Measurements from ENCODE around the gene CIITA. TPM values are rescaled to one million over a fixed set of nuclear protein-coding genes. Genes with fewer than 3 reads are reported as not detected.

CIITA gene
- total and polyA plus RNA-seq, 2 experiments from 2014 or later: 0.09 TPM; not detected in 1

- Histone ChIP-seq H4K20me1 (ENCODE audit: insufficient read depth) (no peaks in the 10 kb centered on the region), H3K27ac (no peak overlapping the region), H3K9ac (no peak overlapping the region), H3K4me2 (ENCODE audit: unreplicated experiment) (no peak overlapping the region), H3K79me2 (ENCODE audit: insufficient read depth) (no peaks in the 10 kb centered on the region), H3K9me2 (ENCODE audit: insufficient read depth) (no peaks in the 10 kb centered on the region), H3K4me1 (ENCODE audit: insufficient read depth) (peaks cover 9% of the 10 kb centered on the region; the same call in 1 of the 2 replicates), H3K27me3 (replicated peaks; ENCODE audit: insufficient read depth) (peaks cover 18% of the 10 kb centered on the region), H3K36me3 (ENCODE audit: low read depth) (no peaks in the 10 kb centered on the region), H3K4me3 (no peak overlapping the region), H3K9me3 (ENCODE audit: low read depth) (no peaks in the 10 kb centered on the region), H2AFZ (no peak overlapping the region), H3F3A (ENCODE audit: insufficient read depth) (no peaks in the 10 kb centered on the region)
- in situ Hi-C loops (cut with MboI): no loop called here
- DNase-seq: no peak
- 81 to 84% methylated on average over 10 of the region's 10 CpGs for WGBS, 2 experiments (ENCODE audit: low coverage in 1 of 2, low lambda C conversion rate in 2 of 2, missing lambda C conversion rate in 2 of 2)
- TF ChIP-seq EZH2 (IDR thresholded peaks at IDR 0.05; ENCODE audit: insufficient read depth, poor library complexity, severe bottlenecking): no peak
- TF ChIP-seq EZH2phosphoT487 (IDR thresholded peaks at IDR 0.05; ENCODE audit: insufficient read depth, low read depth): no peak
These were observed 3.8 kb downstream of the CIITA start for GRCh38 chr16:10880594-10881452.

- no peaks in the 10 kb centered on the region for H3K36me3 ChIP-seq (ENCODE audit: low read depth)
- 56 to 57% methylated on average over 7 of the region's 7 CpGs for WGBS, 2 experiments (ENCODE audit: low coverage in 1 of 2, low lambda C conversion rate in 2 of 2, missing lambda C conversion rate in 2 of 2)
- H3K4me3 ChIP-seq: no peak overlapping the region
- H3K27ac ChIP-seq: no peak overlapping the region
- no peak for DNase-seq
- no peaks in the 10 kb centered on the region for H4K20me1 ChIP-seq (ENCODE audit: insufficient read depth)
- H3K9me3 ChIP-seq (ENCODE audit: low read depth): no peaks in the 10 kb centered on the region
- H3K9ac ChIP-seq: no peak overlapping the region
- no peaks in the 10 kb centered on the region for H3K79me2 ChIP-seq (ENCODE audit: insufficient read depth)
- no peak overlapping the region for H3K4me2 ChIP-seq (ENCODE audit: unreplicated experiment)
- no peaks in the 10 kb centered on the region for H3K9me2 ChIP-seq (ENCODE audit: insufficient read depth)
- TF ChIP-seq EZH2 (IDR thresholded peaks at IDR 0.05; ENCODE audit: insufficient read depth, poor library complexity, severe bottlenecking): no peak
- no peak for TF ChIP-seq EZH2phosphoT487 (IDR thresholded peaks at IDR 0.05; ENCODE audit: insufficient read depth, low read depth)
- peaks cover 18% of the 10 kb centered on the region for H3K27me3 ChIP-seq (replicated peaks; ENCODE audit: insufficient read depth)
- H3K4me1 ChIP-seq (ENCODE audit: insufficient read depth): peaks cover 8% of the 10 kb centered on the region; the same call in 1 of the 2 replicates
- no peak overlapping the region for H2AFZ ChIP-seq
- in situ Hi-C loops (cut with MboI): no loop called here
- H3F3A ChIP-seq (ENCODE audit: insufficient read depth): no peaks in the 10 kb centered on the region
These were observed 4.6 kb downstream of the CIITA start for GRCh38 chr16:10881479-10882030.

- H3K9ac ChIP-seq: no peak overlapping the region
- no peaks in the 10 kb centered on the region for H3K9me2 ChIP-seq (ENCODE audit: insufficient read depth)
- no peaks in the 10 kb centered on the region for H3F3A ChIP-seq (ENCODE audit: insufficient read depth)
- no peak overlapping the region for H3K27ac ChIP-seq
- no peak overlapping the region for H2AFZ ChIP-seq
- TF ChIP-seq EZH2phosphoT487 (IDR thresholded peaks at IDR 0.05; ENCODE audit: insufficient read depth, low read depth) (no peak), EZH2 (IDR thresholded peaks at IDR 0.05; ENCODE audit: insufficient read depth, poor library complexity, severe bottlenecking) (no peak)
- H3K4me1 ChIP-seq (ENCODE audit: insufficient read depth): no peaks in the 10 kb centered on the region
- no peaks in the 10 kb centered on the region for H3K36me3 ChIP-seq (ENCODE audit: low read depth)
- H3K27me3 ChIP-seq (replicated peaks; ENCODE audit: insufficient read depth): peaks cover 18% of the 10 kb centered on the region
- no peaks in the 10 kb centered on the region for H3K9me3 ChIP-seq (ENCODE audit: low read depth)
- no peak overlapping the region for H3K4me2 ChIP-seq (ENCODE audit: unreplicated experiment)
- H3K4me3 ChIP-seq: no peak overlapping the region
- in situ Hi-C loops (cut with MboI): no loop called here
- 79 to 85% methylated on average over 7 of the region's 7 CpGs for WGBS, 2 experiments (ENCODE audit: low coverage in 1 of 2, low lambda C conversion rate in 2 of 2, missing lambda C conversion rate in 2 of 2)
- no peaks in the 10 kb centered on the region for H4K20me1 ChIP-seq (ENCODE audit: insufficient read depth)
- DNase-seq: no peak
- no peaks in the 10 kb centered on the region for H3K79me2 ChIP-seq (ENCODE audit: insufficient read depth)
These were observed 6.0 kb downstream of the CIITA start for GRCh38 chr16:10883004-10883403.

GRCh38 chr16:10885246-10885645 lies 8.2 kb downstream of the CIITA start:
- Histone ChIP-seq H3K4me3 (no peak overlapping the region), H2AFZ (no peak overlapping the region), H3K27ac (no peak overlapping the region), H3K36me3 (ENCODE audit: low read depth) (no peaks in the 10 kb centered on the region), H3K9me3 (ENCODE audit: low read depth) (no peaks in the 10 kb centered on the region), H3K4me2 (ENCODE audit: unreplicated experiment) (no peak overlapping the region), H3F3A (ENCODE audit: insufficient read depth) (no peaks in the 10 kb centered on the region), H3K27me3 (replicated peaks; ENCODE audit: insufficient read depth) (peaks cover 21% of the 10 kb centered on the region), H4K20me1 (ENCODE audit: insufficient read depth) (no peaks in the 10 kb centered on the region), H3K9me2 (ENCODE audit: insufficient read depth) (no peaks in the 10 kb centered on the region), H3K9ac (no peak overlapping the region), H3K4me1 (ENCODE audit: insufficient read depth) (no peaks in the 10 kb centered on the region), H3K79me2 (ENCODE audit: insufficient read depth) (no peaks in the 10 kb centered on the region)
- TF ChIP-seq EZH2 (IDR thresholded peaks at IDR 0.05; ENCODE audit: insufficient read depth, poor library complexity, severe bottlenecking) (no peak), EZH2phosphoT487 (IDR thresholded peaks at IDR 0.05; ENCODE audit: insufficient read depth, low read depth) (no peak)
- 30 to 31% methylated on average over 6 of the region's 6 CpGs for WGBS, 2 experiments (ENCODE audit: low coverage in 1 of 2, low lambda C conversion rate in 2 of 2, missing lambda C conversion rate in 2 of 2)
- in situ Hi-C loops (cut with MboI): no loop called here
- DNase-seq: no peak

All from GM23248 (cell line).